A673 (cell line): ENCODE results near the gene IL2.

Experiments
- EZH2 ChIP-seq: fragments of 200-600 bp; sonication (generic); IDR thresholded peaks from 2 replicates; pipeline ENCODE4 v1.6.1; 2017; ENCODE audit warnings: borderline replicate concordance, low read depth, mild to moderate bottlenecking, mixed read lengths, antibody characterized with exemption, low read length; ENCODE audit not compliant: poor library complexity, severe bottlenecking
- TF ChIP-seq, protein P1 (sequence below): fragments of 300-800, 200-600 bp; sonication (generic); conservative IDR thresholded peaks from 2 replicates; pipeline ENCODE4 v1.5.1; 2017; ENCODE audit warnings: low read depth, mild to moderate bottlenecking, antibody characterized with exemption, low read length, moderate library complexity, mixed read lengths

- TF ChIP-seq, protein P1, sequence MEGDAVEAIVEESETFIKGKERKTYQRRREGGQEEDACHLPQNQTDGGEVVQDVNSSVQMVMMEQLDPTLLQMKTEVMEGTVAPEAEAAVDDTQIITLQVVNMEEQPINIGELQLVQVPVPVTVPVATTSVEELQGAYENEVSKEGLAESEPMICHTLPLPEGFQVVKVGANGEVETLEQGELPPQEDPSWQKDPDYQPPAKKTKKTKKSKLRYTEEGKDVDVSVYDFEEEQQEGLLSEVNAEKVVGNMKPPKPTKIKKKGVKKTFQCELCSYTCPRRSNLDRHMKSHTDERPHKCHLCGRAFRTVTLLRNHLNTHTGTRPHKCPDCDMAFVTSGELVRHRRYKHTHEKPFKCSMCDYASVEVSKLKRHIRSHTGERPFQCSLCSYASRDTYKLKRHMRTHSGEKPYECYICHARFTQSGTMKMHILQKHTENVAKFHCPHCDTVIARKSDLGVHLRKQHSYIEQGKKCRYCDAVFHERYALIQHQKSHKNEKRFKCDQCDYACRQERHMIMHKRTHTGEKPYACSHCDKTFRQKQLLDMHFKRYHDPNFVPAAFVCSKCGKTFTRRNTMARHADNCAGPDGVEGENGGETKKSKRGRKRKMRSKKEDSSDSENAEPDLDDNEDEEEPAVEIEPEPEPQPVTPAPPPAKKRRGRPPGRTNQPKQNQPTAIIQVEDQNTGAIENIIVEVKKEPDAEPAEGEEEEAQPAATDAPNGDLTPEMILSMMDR: no peak
- no peak for TF ChIP-seq EZH2
Measured at GRCh38 chr4:122480655-122481487, 24.3 kb upstream of the IL2 start.
